Mesangial cell (primary cell): ENCODE data around the gene LSM5. TPM values are rescaled to one million over a fixed set of nuclear protein-coding genes. Genes with fewer than 3 reads are reported as not detected.

Experiments used
- total RNA-seq: library from RNA; depleted of rRNA; stranded (reverse); fragments of >200 nt; gene quantifications from 2 replicates; pipeline ENCODE4 v1.2.3, GENCODE V29; 2015

LSM5 gene
- 5.2 and 13.7 TPM in 2 replicates for total RNA-seq

GRCh38 chr7:32490127-32490796, at the start of gene LSM5:
Gene LSM5, minus strand, starts transcription at chr7:32490380. Its CDS starts 15 bp downstream, at chr7:32490365.

DNA sequence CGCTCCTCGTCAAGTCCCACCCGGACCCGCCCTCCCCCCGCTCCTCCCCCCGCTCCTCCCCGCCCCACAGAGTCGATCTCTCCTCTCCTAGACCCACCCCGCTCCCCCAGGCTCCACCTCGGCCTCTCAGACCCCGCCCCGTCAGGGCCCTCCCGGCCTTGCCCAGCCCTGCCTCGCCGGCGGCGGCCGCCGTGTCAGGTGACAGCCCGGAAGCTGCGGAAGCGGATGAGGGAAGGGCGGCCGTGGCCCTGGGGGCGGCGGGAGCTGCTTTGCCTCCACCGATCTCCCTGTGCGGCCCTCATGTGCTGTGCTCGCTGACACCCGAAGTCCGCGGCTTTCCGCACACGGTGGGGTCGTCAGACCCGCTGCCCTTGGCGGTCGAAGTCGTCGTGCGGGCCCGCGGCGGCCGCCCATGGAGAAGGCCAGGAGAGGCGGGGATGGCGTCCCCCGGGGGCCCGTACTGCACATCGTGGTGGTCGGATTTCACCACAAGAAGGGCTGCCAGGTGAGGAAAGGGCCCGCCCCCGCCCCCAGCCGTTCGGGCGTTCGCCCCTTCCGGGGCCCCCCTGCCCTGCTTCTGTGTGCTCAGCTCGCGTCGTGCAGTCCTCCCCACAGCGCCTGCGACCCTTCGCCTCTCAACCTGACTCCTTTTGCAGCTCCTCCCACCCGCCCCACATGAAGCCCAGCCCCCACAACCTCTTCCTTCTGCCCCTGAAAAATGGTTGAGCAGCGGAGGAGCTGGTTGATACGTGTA, 5.3 kb upstream of the LSM5 start, which contains the start of gene AVL9:
Gene AVL9, plus strand, starts transcription at position 192 of the 754 bp plus-strand sequence. Its CDS starts 221 bp downstream, at position 413.

Other genes with a start within 250 kb of the LSM5 start
- gene AVL9, start 5.1 kb upstream of the LSM5 start, total RNA-seq: 14.2 and 25.5 TPM in 2 replicates